Measurements from ENCODE around the gene TBC1D16.
"Not testable (repeated sequence)": the region's sequence is repeated elsewhere in the genome, so short reads cannot be mapped to it uniquely, and the experiment has no call there.

TBC1D16 gene

GRCh38 chr17:80002690-80003490 lies 32.8 kb downstream of the TBC1D16 start:
- no peak for DNase-seq

- no peak for DNase-seq
These were observed 33.5 kb downstream of the TBC1D16 start for GRCh38 chr17:80002070-80002641.

- no peak for DNase-seq
These were observed 34.5 kb downstream of the TBC1D16 start for GRCh38 chr17:80000981-80001775.

- no peak for DNase-seq
These were observed 35.5 kb downstream of the TBC1D16 start for GRCh38 chr17:80000136-80000535.

GRCh38 chr17:79997011-79997660 lies 38.5 kb downstream of the TBC1D16 start:
- no peak for DNase-seq

GRCh38 chr17:79996291-79996690 lies 39.4 kb downstream of the TBC1D16 start:
- DNase-seq: no peak

GRCh38 chr17:79995696-79996095 lies 40.0 kb downstream of the TBC1D16 start:
- no peak for DNase-seq

- no peak for DNase-seq
These were observed 41.1 kb downstream of the TBC1D16 start for GRCh38 chr17:79994602-79995001.

- not testable (repeated sequence) for DNase-seq
These were observed 41.5 kb downstream of the TBC1D16 start for GRCh38 chr17:79994228-79994569.

GRCh38 chr17:79993390-79994227 lies 42.1 kb downstream of the TBC1D16 start:
- peak; percentile 85 for DNase-seq

- no peak for DNase-seq
These were observed 42.9 kb downstream of the TBC1D16 start for GRCh38 chr17:79992649-79993389.

GRCh38 chr17:79991924-79992648 lies 43.6 kb downstream of the TBC1D16 start:
- peak; percentile 85 for DNase-seq

GRCh38 chr17:79991140-79991923 lies 44.3 kb downstream of the TBC1D16 start:
- peak; percentile 83 for DNase-seq

GRCh38 chr17:79990704-79991103 lies 45.0 kb downstream of the TBC1D16 start:
- no peak for DNase-seq

GRCh38 chr17:79990051-79990592 lies 45.5 kb downstream of the TBC1D16 start:
- peak; percentile 78 for DNase-seq

- DNase-seq: no peak
These were observed 46.4 kb downstream of the TBC1D16 start for GRCh38 chr17:79989106-79989835.

- DNase-seq: peak; percentile 63
These were observed 47.3 kb downstream of the TBC1D16 start for GRCh38 chr17:79988185-79988971.

GRCh38 chr17:79987935-79988184 lies 47.8 kb downstream of the TBC1D16 start:
- DNase-seq: no peak

All from SHP77 treated with DMSO at 0.1 percent for 48 hours (cell line).